Lung (tissue), 12 donors: ENCODE measurements around the gene UBR1. TPM values are rescaled to one million over a fixed set of nuclear protein-coding genes. Genes with fewer than 3 reads are reported as not detected.

Experiments
- ATAC-seq: fragments of 200-7000 bp; cut with Tn5 transposase; one replicate; pipeline ENCODE4 v1.9.1; 2020; ENCODE audit warnings: moderate number of reproducible peaks; ENCODE audit not compliant: insufficient read depth, low FRiP score
- DNase-seq, 3 donors: peaks; one replicate each; pipeline ENCODE4 v3.0.0-alpha.2; 2013 to 2017
- H3K27ac ChIP-seq, 2 donors: one replicate each; pipeline ENCODE4 v1.5.1; 2013; ENCODE audit warnings: mild to moderate bottlenecking in 2 of 2, moderate library complexity in 2 of 2, control low read depth in 1 of 2, inconsistent platforms in 1 of 2, low read depth in 1 of 2, low read length in 1 of 2
- H3K27me3 ChIP-seq, 3 donors: one replicate each; pipeline ENCODE4 v1.5.1; 2013; ENCODE audit warnings: low read length in 2 of 3; ENCODE audit not compliant: control insufficient read depth in 3 of 3, insufficient read depth in 3 of 3
- H3K36me3 ChIP-seq, 4 donors: one replicate each; pipeline ENCODE4 v1.5.1; 2013; ENCODE audit warnings: low read length in 4 of 4, mild to moderate bottlenecking in 1 of 4, moderate library complexity in 1 of 4; ENCODE audit not compliant: control insufficient read depth in 4 of 4, insufficient read depth in 4 of 4
- H3K4me1 ChIP-seq, 5 donors: one replicate each; pipeline ENCODE4 v1.5.1; 2013; ENCODE audit warnings: low read length in 5 of 5, mild to moderate bottlenecking in 2 of 5, moderate library complexity in 1 of 5; ENCODE audit not compliant: control insufficient read depth in 5 of 5, insufficient read depth in 5 of 5
- H3K4me3 ChIP-seq: one replicate; pipeline ENCODE4 v1.5.1; 2013; ENCODE audit warnings: mild to moderate bottlenecking, control low read depth, moderate library complexity
- H3K9ac ChIP-seq, 2 donors: one replicate each; pipeline ENCODE4 v1.5.1; 2013; ENCODE audit warnings: low read length in 2 of 2, control low read depth in 1 of 2; ENCODE audit not compliant: insufficient read depth in 1 of 2
- H3K9me3 ChIP-seq, 4 donors: one replicate each; pipeline ENCODE4 v1.5.1; 2013; ENCODE audit warnings: low read length in 3 of 4, mild to moderate bottlenecking in 1 of 4, moderate library complexity in 1 of 4; ENCODE audit not compliant: control insufficient read depth in 4 of 4, insufficient read depth in 3 of 4
- CTCF ChIP-seq: IDR thresholded peaks from 2 replicates; pipeline ENCODE4 v1.5.1; 2012; ENCODE audit warnings: mild to moderate bottlenecking; ENCODE audit errors: control extremely low read depth, extremely low read depth
- WGBS, 2 donors: extraction: QIAGEN DNeasy Blood & Tissue Kit; methylation state at CpG; one replicate each; pipeline ENCODE4 v1.1.7; 2013; 5-methylcytosine and 5-hydroxymethylcytosine counted together
- polyA plus RNA-seq, 2 donors: library from polyadenylated mRNA; stranded (reverse); fragments of 200-250 nt; gene quantifications; one replicate each; pipeline ENCODE4 v1.2.1, GENCODE V29; 2013
- total RNA-seq, 2 donors: library from RNA; depleted of rRNA in 1 of 2; stranded (reverse); fragments of >200 nt in 1 of 2; gene quantifications; one replicate each; pipeline ENCODE4 v1.2.1, GENCODE V29; 2014 to 2021
- donor health status: control.
- donor health status: control.
- donor health status: Bipolar disorder and iron deficiency.
- donor health status: healthy.
- donor health status: DM: yes; HTN: yes; CAD: no.

Gene UBR1
- total and polyA plus RNA-seq, 4 donors, result 5.7 to 70.3 (median 17.2) TPM

GRCh38 chr15:43107751-43108150 is 1.9 kb upstream of the UBR1 start:
- H3K9me3 ChIP-seq, result no peaks in the 10 kb centered on the region
- no peak for TF ChIP-seq CTCF
- ATAC-seq, result no peak
- no peak overlapping the region for H3K27ac ChIP-seq
- WGBS, 2 donors, result 41 to 76% methylated on average over 1 of the region's 1 CpG
- no peaks in the 10 kb centered on the region for H3K36me3 ChIP-seq
- peaks cover 0 to 19% (median 7%) of the 10 kb centered on the region in 5 donors for H3K4me1 ChIP-seq
- DNase-seq, result no peak
- H3K4me3 ChIP-seq, result no peak overlapping the region
- no peak overlapping the region for H3K9ac ChIP-seq
- no peaks in the 10 kb centered on the region for H3K27me3 ChIP-seq

GRCh38 chr15:43106486-43106829 is 620 bp upstream of the UBR1 start:
- no peak for DNase-seq
- no peaks in the 10 kb centered on the region for H3K27me3 ChIP-seq
- ATAC-seq, result no peak
- H3K9ac ChIP-seq, result peak overlapping the region; percentile 79
- H3K9me3 ChIP-seq, result no peaks in the 10 kb centered on the region
- TF ChIP-seq CTCF, result no peak
- 16 to 17% methylated on average over 7 of the region's 7 CpGs for WGBS, 2 donors
- H3K27ac ChIP-seq, result peak overlapping the region; percentile 89 to 91
- H3K36me3 ChIP-seq, result no peaks in the 10 kb centered on the region
- H3K4me1 ChIP-seq, result peaks cover 0 to 19% (median 7%) of the 10 kb centered on the region in 5 donors
- H3K4me3 ChIP-seq, result no peak overlapping the region

- H3K9me3 ChIP-seq, result no peaks in the 10 kb centered on the region
- no peak for TF ChIP-seq CTCF
- ATAC-seq (no peak), DNase-seq (peak in 1 of 3 donors; percentile 14)
- peaks cover 0 to 19% (median 7%) of the 10 kb centered on the region in 5 donors for H3K4me1 ChIP-seq
- H3K36me3 ChIP-seq, result peaks cover 0 to under 1% (median 0%) of the 10 kb centered on the region in 4 donors
- no peaks in the 10 kb centered on the region for H3K27me3 ChIP-seq
- peak overlapping the region; percentile 89 to 91 for H3K27ac ChIP-seq
- 12 to 14% methylated on average over 11 of the region's 11 CpGs for WGBS, 2 donors
- peak overlapping the region; percentile 72 for H3K4me3 ChIP-seq
- H3K9ac ChIP-seq, result peak overlapping the region; percentile 79 to 94
Observed at GRCh38 chr15:43105077-43105736, 631 bp downstream of the UBR1 start.

- TF ChIP-seq CTCF, result no peak
- no peaks in the 10 kb centered on the region for H3K9me3 ChIP-seq
- no peak overlapping the region for H3K9ac ChIP-seq
- no peak for ATAC-seq
- no peak for DNase-seq
- H3K27ac ChIP-seq, result peak overlapping the region in 1 of 2 donors; percentile 55
- 61 to 66% methylated on average over 5 of the region's 5 CpGs for WGBS, 2 donors
- H3K36me3 ChIP-seq, result peaks cover 0 to 3% (median 1%) of the 10 kb centered on the region in 4 donors
- no peak overlapping the region for H3K4me3 ChIP-seq
- no peaks in the 10 kb centered on the region for H3K27me3 ChIP-seq
- H3K4me1 ChIP-seq, result peaks cover 0 to 19% (median 7%) of the 10 kb centered on the region in 5 donors
Observed at GRCh38 chr15:43104426-43104825, 1.4 kb downstream of the UBR1 start.
